Fibroblast of gingiva (primary cell): ENCODE data around the gene KASH5.

ENCODE experiments used
- DNase-seq: peaks from one replicate; pipeline ENCODE4 v3.0.0-alpha.2; 2011; ENCODE audit warnings: low read depth

Gene KASH5

GRCh38 chr19:49422407-49423070 lies 34.5 kb downstream of the KASH5 start:
- DNase-seq = no peak

GRCh38 chr19:49423071-49423984 lies 35.3 kb downstream of the KASH5 start, which contains the start of gene PTH2:
Gene PTH2, minus strand, starts transcription at chr19:49423441. Its CDS starts 102 bp downstream, at chr19:49423339.
- no peak for DNase-seq

GRCh38 chr19:49423985-49424303 lies 35.9 kb downstream of the KASH5 start:
- DNase-seq = no peak

DNA sequence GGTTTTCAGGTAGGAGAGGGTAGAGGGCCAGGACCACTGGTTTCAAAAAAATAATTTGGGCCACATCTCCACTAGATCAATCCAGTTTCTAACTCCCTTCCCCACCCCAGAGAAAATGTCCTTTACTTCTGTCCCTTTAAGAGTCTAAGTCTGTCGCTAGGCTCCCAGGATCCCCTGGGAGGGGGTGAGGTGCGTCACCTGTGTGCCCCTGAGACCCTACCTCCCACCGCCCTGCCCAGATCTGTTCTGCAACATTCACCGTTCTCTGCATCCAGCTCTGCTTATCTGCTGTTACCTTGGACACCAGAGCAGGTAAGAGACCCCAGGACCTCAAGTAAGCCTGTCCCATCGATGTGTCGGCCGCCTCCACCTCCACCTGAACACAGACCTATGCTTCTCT lies 37.1 kb downstream of the KASH5 start, which contains the start of gene GFY:
GFY (plus strand) TSS at position 211 of the 400 bp plus-strand sequence. CDS start 1,043 bp downstream, outside the sequence.
- DNase-seq = no peak

DNA sequence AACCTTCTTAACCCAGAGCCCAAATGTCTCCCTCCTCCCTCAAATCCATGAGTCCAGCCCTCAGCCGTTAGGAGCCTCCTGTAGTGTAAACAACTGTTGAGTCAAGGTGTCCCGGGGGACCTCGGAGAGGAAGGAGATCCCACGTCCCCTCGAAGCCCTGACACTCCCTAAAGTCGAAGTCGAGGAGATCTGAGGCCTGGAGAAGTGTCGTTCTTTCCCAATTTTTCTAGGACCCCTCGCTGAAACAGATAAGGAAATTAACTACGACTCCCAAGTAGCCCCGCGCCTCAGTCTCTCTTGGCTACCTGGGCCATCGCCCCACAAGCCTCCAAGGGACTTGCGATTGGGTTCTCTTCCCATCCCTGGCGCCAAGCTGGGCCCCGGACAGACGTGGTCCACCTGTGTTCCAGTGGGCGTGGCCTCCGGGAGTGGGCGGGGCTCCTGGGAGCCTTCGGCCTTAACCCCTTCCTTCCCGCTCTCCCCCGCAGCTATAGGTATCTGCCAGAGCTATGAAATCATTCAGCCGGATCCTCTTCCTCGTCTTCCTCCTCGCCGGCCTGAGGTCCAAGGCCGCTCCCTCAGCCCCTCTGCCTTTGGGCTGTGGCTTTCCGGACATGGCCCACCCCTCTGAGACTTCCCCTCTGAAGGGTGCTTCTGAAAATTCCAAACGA lies 38.0 kb downstream of the KASH5 start:
- no peak for DNase-seq

DNA sequence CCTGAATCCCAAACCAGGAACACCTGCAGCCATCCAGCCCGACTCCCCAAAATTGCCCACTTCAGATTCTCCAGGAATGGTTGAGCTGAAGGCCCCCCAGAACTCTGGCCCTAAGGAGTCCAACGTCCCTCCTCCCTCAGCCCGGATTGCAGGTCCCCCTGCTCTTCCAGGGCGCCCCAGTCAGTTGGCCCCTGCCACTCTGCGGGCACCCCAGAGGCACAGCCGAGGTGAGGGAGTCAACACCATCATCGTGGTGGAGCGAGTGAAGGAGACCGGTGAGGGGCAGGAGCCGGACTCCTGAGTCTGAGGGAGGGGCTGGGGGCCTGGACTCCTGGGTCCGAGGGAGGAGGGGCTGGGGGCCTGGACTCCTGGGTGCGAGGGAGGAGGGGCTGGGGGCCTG lies 39.3 kb downstream of the KASH5 start:
- DNase-seq = no peak

- no peak for DNase-seq
These were observed 40.0 kb downstream of the KASH5 start for GRCh38 chr19:49427855-49428546.

- no peak for DNase-seq
These were observed 40.8 kb downstream of the KASH5 start for GRCh38 chr19:49428547-49429451.

DNA sequence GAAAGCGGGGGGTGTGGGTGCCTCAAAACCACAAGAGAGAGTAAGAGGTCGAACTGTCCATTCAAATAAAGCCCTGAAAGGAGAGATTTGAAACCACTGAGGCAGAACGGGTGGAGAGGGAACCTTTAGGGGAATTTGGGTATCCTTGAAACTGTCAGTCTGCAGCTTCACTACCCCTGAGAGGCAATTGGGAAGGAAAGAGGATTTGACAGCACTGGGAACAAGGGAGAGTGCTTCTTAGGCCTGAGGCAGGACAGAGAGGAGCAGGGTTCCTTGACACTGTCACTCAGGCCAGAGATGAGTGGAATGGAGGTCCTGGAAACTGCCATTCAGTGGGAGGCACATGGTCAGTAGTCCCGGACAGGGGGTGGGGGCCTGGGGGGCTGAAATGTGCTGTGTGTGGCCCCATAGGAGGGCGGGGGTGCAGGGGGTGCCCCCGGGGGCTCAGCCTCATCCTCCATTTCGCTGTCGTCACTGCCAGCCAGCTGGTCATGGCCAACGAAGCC lies 42.2 kb downstream of the KASH5 start:
- DNase-seq = no peak

GRCh38 chr19:49430678-49431329 lies 42.8 kb downstream of the KASH5 start:
- no peak for DNase-seq

DNA sequence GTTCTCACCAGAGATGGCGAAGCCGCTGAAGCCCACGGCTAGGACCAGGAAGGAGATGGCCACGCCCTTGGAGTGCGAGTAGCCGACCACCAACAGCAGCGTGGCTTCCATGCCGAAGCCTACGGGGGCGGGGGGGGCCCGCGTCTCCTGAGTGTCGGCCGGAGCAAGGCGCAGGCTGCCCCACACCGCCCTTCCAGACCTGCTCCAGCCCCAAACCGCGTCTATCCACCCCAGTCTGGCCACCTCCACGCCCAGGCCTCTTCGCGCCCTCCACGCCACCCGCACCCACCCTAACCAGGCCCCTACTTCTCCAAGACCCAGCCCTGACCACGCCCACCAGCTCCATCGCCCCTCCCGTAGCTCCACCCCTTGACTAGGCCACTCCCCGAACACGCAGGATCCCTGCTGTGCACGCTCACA lies 43.3 kb downstream of the KASH5 start:
- no peak for DNase-seq

DNA sequence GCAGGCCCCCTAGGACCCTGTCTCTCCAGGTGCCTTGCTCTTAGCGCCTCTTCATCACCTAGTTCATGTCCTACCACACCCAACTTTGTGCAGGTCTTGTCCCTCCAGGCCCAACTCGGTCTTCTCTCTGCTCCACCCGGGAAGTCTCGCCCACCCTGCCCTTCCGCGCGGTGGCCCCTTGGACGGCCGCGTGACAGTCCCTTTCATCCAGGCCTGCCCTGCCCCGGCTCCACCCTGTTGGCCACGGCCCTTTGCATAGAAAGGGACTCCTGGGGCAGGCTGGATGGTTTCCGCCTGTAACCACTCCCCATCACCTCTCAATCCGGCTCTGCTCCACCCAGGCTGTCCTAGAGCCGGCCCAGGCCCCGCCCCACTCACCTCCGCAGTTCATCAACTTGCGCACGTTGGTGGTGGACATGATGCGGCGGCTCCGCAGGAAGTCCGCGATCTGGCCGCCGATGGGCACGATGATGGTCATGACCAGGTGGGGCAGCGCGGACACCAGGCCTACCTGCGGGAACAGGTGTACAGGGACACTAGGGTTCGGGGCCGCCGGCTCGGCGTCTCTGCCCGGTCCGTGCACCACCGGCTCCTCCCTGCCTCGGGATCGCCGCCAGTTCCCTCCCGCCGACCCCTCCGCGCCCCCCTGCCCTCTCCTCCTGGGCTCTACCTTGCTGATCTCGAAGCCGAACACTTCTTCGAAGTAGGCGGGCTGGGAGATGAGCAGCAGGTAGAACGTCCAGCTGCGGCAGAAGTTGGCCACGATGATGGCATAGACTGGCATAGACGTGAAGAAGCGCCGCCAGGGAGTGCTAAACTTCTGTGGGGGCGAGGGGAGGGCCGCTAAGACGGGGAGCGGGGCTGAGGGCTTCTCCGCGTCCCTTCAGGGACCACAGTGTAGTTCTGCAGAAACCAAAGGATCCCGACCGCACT lies 44.4 kb downstream of the KASH5 start:
- DNase-seq = no peak

- no peak for DNase-seq
These were observed 45.3 kb downstream of the KASH5 start for GRCh38 chr19:49433240-49433901.

DNA sequence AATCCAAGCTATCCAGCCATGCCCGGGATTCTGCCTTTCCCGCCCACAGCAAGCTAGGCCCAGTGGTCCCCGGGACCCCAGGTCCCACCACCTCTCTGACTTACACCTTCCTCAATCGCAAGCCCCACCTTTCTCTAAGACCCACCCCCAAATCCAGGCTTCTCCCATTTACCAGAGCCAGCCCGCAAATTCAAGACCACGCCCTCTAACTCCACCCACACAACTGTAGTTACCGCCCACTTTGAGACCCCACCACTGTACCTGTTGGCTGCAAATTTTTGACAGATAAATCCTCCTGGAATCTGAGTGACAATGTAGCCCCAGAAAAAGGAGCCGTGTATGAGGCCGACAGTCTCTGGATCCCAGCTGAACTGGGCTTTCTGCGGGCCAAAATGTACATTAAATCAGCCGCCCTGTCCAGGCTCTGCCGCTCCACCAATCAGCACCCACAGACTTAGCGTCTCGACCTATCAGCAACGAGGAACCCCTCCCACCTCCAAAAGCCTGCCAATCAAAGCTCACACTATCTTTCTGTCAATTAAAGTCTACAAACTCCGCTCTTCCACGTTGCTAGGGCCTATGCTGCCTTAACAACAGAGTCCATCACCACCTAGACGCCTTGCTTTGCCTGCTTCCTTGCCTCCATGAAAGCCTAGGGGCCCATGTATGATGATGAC lies 47.0 kb downstream of the KASH5 start:
- DNase-seq = no peak

- no peak for DNase-seq
These were observed 47.6 kb downstream of the KASH5 start for GRCh38 chr19:49435670-49436069.

GRCh38 chr19:49436381-49437017 lies 48.5 kb downstream of the KASH5 start:
- DNase-seq = no peak

DNA sequence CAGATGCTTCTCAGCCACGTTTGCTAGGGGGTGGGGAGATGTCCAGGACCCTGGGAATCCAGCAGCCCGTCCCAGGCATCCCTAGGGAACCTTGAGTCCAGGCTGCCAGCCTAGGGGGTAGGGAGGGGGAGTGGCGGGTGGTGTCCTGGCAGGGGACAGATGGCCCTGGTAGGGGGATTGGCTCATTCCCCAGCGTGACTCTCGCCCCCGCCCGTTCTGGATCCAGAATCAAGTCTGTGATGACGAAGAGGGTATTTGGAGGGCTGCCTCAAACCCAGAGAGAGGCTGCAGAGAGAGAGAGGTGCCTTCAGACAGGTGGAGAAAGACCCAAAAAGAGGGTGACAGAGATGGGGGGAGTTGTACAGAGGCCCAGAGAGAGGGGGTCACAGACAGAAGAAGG lies 49.2 kb downstream of the KASH5 start:
- no peak for DNase-seq

DNA sequence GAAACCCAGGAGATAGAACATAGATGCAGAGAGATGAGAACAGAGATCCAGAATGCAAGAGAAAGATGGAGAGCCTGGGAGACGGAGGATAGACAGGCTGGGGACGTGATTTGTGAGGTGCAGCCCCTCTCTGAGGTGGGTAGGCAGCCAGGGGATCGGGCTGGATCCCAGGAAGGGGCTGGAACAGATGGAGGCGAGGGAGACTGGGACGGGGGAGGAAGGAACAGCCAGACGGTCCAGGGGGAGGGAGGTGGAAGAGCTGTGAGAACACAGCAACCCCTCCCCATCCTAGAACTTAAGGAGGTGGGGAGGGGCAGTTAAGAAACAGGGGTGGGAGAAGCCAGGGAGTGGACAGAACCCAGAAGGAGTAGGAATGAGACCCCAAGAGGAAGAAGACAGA lies 50.2 kb downstream of the KASH5 start:
- no peak for DNase-seq
